Kidney epithelial cell (primary cell): Measurements from ENCODE around the gene CLMN. TPM values are rescaled to one million over a fixed set of nuclear protein-coding genes. Genes with fewer than 3 reads are reported as not detected.

ENCODE experiments used
- DNase-seq: peaks from one replicate; pipeline ENCODE4 v3.0.0-alpha.2; 2010; ENCODE audit warnings: low read depth
- H3K27me3 ChIP-seq: 2 replicates; pipeline ENCODE4 v1.6.0; 2011; ENCODE audit warnings: low read length; ENCODE audit not compliant: control insufficient read depth, insufficient read depth
- H3K36me3 ChIP-seq: 2 replicates; pipeline ENCODE4 v1.5.1; 2011; ENCODE audit warnings: low read length; ENCODE audit not compliant: control insufficient read depth, insufficient read depth
- H3K4me3 ChIP-seq: 2 replicates; pipeline ENCODE4 v1.5.1; 2011; ENCODE audit warnings: low read depth, mild to moderate bottlenecking, control low read depth, low read length
- CTCF ChIP-seq: IDR thresholded peaks from 2 replicates; pipeline ENCODE4 v1.5.1; 2011; ENCODE audit warnings: mild to moderate bottlenecking, moderate library complexity, low read length, control low read depth, inconsistent platforms; ENCODE audit not compliant: insufficient read depth, poor library complexity, severe bottlenecking
- total RNA-seq: library from RNA; depleted of rRNA; stranded (reverse); fragments of >200 nt; gene quantifications from 2 replicates; pipeline ENCODE4 v1.2.3, GENCODE V29; 2015

The CLMN gene
- total RNA-seq, 1 donor from 2014 or later: 9.8 TPM

- no peaks in the 10 kb centered on the region for H3K36me3 ChIP-seq
- no peak for DNase-seq
- no peaks in the 10 kb centered on the region for H3K27me3 ChIP-seq
- no peak for TF ChIP-seq CTCF
- H3K4me3 ChIP-seq: peak overlapping the region; percentile 68
Measured at GRCh38 chr14:95318399-95319311, 1.1 kb downstream of the CLMN start.

GRCh38 chr14:95317817-95318343 is 1.8 kb downstream of the CLMN start:
- Histone ChIP-seq H3K4me3 (no peak overlapping the region), H3K27me3 (no peaks in the 10 kb centered on the region), H3K36me3 (no peaks in the 10 kb centered on the region)
- no peak for TF ChIP-seq CTCF
- DNase-seq: no peak

GRCh38 chr14:95316821-95317220 is 2.9 kb downstream of the CLMN start:
- TF ChIP-seq CTCF: no peak
- H3K4me3 ChIP-seq: no peak overlapping the region
- no peak for DNase-seq

GRCh38 chr14:95315579-95315978 is 4.1 kb downstream of the CLMN start:
- Histone ChIP-seq H3K4me3 (no peak overlapping the region), H3K36me3 (no peaks in the 10 kb centered on the region), H3K27me3 (no peaks in the 10 kb centered on the region)
- no peak for TF ChIP-seq CTCF
- DNase-seq: no peak

More at GRCh38 chr14:95316821-95317220, 2.9 kb downstream of the CLMN start:
- Histone ChIP-seq H3K36me3 (no peaks in the 10 kb centered on the region), H3K27me3 (no peaks in the 10 kb centered on the region)

DNA sequence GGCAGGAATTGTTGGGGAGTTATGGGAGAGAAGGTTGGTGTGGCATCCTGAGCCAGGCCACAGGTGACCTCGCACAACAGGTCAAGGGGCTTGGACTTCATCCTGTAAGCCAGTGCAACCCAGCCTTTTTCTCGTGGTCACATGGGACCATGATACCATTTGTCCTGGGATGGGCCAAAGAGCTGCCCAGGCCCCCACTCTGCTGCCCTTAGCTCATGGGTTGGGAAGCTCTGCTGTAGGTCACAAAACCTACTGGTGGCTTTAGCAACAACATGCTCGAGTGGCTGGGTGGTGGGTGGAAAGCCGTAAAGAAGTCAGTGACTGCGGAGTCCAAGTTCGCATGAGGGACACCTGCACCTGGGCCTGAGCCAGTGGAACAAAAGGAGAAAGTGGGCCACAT is 4.6 kb downstream of the CLMN start:
- Histone ChIP-seq H3K27me3 (no peaks in the 10 kb centered on the region), H3K36me3 (no peaks in the 10 kb centered on the region), H3K4me3 (no peak overlapping the region)
- no peak for TF ChIP-seq CTCF
- DNase-seq: no peak
